WI38 (cell line): ENCODE measurements around the gene ATP2B3.

Source experiments
- H3K4me3 ChIP-seq: 2 replicates; pipeline ENCODE4 v1.5.1; 2011; ENCODE audit warnings: low read depth, mild to moderate bottlenecking, control low read depth, low read length
- TF ChIP-seq, protein P1 (sequence below): IDR thresholded peaks from 2 replicates; pipeline ENCODE4 v1.5.1; 2012; ENCODE audit warnings: low read depth, mild to moderate bottlenecking, control low read depth, low read length

ATP2B3 gene

DNA sequence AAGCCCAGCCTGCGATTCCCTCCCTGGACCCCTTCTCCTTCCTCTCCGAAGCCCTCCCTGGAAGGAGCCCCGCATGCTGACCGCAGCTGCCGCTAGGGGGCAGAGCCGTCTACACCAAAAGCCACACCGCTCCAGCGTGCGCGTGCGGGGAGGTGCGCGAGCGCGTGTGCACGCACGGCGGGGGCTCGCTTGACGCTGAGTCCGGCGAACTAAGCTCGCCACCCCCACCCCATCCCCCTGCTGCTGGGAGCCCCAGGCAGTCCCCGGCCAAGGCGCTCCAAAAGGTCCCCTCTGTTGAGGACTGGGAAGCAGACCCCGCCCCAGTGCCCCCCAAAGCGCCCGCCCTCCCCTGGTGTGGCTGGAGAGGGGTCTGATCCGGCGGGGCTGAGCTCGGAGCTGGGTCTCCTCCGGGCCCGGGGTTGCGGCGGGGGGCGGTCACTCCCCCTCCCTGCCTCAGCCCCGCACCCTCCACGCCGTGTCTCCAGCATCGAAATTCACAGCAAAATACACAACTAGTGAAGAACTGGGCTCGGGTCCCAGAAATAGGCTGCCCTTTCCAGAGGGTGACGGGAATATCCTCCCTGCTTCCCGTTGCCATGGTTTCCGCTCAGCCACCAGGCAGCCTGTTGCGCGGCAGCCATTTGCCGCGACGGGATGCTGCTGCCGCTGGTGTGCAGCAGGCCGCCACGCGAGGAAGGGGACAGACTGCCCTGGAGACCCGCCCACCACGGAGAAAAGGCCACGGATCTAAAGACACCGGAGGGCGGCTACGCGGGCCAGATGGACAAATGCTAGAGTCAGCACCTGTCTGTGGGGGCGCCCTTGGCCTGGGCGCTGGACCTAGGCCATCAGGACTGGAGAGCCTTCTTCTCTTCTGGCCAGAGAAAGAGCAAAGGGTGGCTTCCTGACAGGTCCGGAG is 92.7 kb downstream of the ATP2B3 start:
- H3K4me3 ChIP-seq: peak overlapping the region; percentile 43
- TF ChIP-seq, protein P1, sequence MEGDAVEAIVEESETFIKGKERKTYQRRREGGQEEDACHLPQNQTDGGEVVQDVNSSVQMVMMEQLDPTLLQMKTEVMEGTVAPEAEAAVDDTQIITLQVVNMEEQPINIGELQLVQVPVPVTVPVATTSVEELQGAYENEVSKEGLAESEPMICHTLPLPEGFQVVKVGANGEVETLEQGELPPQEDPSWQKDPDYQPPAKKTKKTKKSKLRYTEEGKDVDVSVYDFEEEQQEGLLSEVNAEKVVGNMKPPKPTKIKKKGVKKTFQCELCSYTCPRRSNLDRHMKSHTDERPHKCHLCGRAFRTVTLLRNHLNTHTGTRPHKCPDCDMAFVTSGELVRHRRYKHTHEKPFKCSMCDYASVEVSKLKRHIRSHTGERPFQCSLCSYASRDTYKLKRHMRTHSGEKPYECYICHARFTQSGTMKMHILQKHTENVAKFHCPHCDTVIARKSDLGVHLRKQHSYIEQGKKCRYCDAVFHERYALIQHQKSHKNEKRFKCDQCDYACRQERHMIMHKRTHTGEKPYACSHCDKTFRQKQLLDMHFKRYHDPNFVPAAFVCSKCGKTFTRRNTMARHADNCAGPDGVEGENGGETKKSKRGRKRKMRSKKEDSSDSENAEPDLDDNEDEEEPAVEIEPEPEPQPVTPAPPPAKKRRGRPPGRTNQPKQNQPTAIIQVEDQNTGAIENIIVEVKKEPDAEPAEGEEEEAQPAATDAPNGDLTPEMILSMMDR: peak; percentile 71

DNA sequence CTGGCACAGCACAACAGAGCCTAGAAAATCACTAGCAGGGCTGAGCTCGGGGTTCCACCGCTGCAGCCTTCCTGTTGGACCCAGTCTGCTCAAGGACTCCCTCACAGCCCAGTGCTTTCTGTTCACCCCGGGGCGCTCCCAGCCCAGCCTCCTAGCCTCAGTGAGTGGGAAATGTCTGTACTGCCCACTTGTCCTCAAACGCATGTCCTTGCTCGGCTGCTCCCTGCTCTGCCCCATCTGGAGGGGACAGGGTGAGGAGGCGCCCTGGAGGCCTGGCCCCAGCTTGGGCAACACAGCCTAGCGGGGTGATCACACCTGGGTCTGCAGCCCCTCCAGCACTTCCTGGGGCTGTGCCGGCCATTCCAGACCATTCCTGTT is 93.4 kb downstream of the ATP2B3 start:
- TF ChIP-seq, protein P1: no peak
- H3K4me3 ChIP-seq: no peak overlapping the region

DNA sequence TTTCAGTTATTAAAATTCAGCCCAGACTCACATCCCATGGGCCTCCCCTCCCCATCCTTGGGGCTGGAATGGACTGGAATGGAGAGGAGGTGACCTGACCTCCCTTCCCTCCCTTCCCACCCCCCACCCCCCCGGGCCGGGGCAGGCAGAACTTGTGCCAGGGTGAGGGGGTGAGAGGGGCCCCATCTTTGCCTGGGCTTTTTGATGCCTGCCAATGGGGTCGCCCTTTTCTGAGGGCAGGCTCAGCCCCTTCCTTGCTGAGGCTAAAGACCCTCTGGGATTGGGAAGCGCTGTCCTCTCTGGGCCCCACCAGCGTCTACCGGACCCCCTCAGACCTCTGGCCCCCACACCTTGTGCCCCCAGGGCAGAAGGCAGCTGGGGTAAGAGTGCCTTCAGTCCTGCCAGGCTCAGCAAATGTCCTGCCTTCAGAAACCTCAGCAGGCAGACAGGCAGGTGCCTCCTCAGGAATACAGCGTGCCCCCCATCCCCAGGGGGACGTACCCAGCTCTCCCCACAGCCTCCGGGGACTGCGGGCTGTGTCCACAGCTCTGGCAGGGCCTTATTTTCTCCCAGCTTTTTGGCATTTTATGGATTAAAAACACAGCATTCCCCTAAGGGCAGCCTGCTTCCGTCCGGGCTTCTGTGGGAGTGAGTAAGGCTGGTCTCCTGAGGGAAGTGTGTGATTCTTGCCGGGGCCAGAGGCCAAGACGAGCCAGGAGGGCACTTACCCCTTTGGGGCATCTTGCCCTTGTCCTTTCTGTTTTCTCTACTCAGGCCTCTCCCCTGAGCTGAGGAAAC is 94.1 kb downstream of the ATP2B3 start:
- TF ChIP-seq, protein P1: no peak
- no peak overlapping the region for H3K4me3 ChIP-seq

DNA sequence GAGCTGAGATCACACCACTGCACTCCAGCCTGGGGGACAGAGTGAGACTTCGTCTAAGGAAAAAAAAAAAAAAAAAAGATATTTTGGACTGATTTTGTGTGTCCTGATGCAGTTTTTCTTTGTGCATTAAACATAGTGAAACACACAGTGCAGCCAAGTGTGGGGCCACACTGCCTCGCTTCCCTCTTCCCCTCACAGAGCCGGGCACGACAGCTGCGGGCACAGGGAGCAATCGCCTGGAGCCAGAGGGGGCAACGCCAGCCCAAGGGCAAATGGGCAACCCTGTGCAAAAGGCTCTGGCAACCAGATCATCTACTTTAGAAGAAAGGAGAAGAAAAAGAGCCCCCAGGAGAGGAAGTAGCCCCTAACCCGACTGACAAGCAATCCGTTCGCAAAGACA is 95.0 kb downstream of the ATP2B3 start:
- no peak overlapping the region for H3K4me3 ChIP-seq
- TF ChIP-seq, protein P1: no peak

DNA sequence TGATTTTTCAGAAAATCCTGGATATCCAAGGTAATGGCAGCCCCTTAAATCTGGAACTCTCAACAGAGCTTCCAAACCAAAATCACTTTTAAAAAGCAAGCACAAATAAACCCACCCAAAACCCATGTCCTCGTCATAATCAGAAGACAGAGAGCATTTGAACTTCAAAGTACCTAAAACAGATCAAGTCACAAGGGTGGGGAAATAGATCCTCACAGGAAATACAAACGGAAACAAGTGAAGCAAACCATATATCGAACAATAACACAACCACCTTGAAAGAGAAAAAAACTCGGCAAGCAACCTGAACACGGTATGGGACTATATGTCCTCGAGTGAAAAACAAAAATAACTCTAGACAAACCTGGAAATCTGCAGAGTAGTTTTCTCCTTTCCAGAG is 97.4 kb downstream of the ATP2B3 start:
- no peak overlapping the region for H3K4me3 ChIP-seq
- TF ChIP-seq, protein P1: no peak

DNA sequence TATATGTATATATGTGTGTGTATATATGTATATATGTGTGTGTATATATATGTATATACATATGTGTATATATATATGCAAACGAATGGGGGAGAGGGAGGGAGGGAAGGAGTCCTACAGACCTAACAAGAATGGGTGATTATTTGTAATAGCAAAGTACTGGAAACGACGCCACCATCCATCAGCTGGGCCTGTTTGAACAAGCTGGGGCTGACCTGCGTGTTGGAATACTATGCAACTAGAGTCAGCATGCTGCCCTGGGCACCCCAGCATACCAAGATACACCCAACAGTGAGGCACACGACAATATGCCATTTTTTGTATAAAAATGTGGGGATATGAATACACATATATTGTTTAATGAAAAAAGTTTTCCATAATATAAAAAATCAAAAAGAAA is 103.1 kb downstream of the ATP2B3 start:
- TF ChIP-seq, protein P1: no peak
- no peak overlapping the region for H3K4me3 ChIP-seq
